ENCODE data around the gene CD247. TPM values are rescaled to one million over a fixed set of nuclear protein-coding genes. Genes with fewer than 3 reads are reported as not detected.
A peak's percentile ranks its signal among the peaks of the same experiment; 100 is the strongest.

CD247 gene
- total and polyA plus RNA-seq, 10 of the 15 experiments (the other 5 are each of a cell fraction or from before 2014, with no cell fraction given), result 0.10 to 0.77 (median 0.30) TPM

DNA sequence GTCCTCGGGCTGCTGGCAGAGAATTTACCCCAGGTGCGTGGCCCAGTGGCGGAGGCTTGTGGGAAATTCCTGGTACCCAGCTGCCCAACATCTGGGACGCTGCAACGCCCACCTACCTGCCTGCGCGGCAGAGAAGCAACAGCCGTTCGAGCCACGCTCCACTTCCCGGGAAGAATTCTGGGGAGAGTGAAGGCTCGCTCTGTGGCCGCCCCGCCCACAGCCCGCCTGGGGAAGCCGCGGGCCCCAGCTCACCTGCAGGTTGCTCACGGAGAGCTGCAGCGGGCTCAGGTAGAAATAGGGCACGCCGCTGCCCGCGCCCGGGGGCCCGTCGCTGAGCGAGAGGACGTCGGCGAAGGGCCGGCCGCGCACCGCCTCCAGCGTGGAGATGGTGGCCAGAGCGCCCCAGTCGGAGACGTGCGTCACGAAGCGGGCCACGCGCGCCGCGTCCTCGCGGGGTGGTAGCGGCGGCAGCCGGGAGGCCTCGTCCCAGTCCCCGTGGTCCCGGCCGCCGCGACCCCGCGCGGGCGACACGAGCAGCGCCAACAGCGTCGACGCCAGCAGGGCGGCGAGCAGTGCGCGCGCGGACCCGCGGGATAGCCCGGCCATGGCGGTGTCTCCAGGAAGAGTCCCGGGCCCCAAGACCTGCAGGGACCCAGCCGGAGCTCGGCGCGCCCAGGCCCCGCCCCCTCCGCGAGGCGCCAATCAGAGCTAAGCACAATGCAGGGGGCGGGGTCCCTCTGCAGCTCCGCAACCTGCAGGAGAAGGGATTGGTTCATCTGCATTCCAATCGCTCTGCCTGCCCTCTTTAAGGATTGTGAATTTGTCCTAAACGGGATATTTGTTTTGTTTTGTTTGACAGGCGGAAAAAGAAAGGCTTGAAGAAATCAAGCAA, 35.1 kb upstream of the CD247 start, which contains the start of gene CREG1:
CREG1 (minus strand) TSS at position 627 of the 892 bp plus-strand sequence.
- peak within 1 kb of the TSS; percentile 77 for H3K4me2 ChIP-seq (ENCODE audit: control insufficient read depth, insufficient read depth)
- H3K27ac ChIP-seq (ENCODE audit: control insufficient read depth, insufficient read depth), result peak within 1 kb of the TSS; percentile 51
- ChIA-PET RAD21 (ENCODE audit: unreplicated experiment) (interaction anchor here (0.7 to 6.9 kb wide), 22 partner anchors 10 to 487 kb away, joined by 3 to 70 read pairs (median 4); partner anchors contain the start of gene POU2F1), CTCF (interaction anchor here (0.6 to 10.9 kb wide), 20 partner anchors 11 to 494 kb away, joined by 3 to 262 read pairs (median 4); no protein-coding TSS in a partner anchor), SMC1A (ENCODE audit: uncharacterized antibody, unreplicated experiment) (interaction anchor here (0.7 to 6.7 kb wide), 13 partner anchors 9 to 377 kb away, joined by 3 to 83 read pairs (median 5); no protein-coding TSS in a partner anchor), POLR2A (interaction anchor here (0.5 to 2.1 kb wide), 11 partner anchors 8 to 442 kb away, joined by 3 to 8 read pairs (median 5); no protein-coding TSS in a partner anchor)
- peak within 1 kb of the TSS; percentile 61; the same call in 1 of the 2 replicates for H3K9ac ChIP-seq (ENCODE audit: control insufficient read depth, insufficient read depth, low read length)
- intact Hi-C loops (cut with micrococcal nuclease; ENCODE audit: unreplicated experiment) (loop anchor here (10.0 kb wide), 1 partner anchor 81 kb away; the partner anchor contains the start of gene RCSD1), in situ Hi-C loops (cut with MboI) (no loop called here)
- peak; percentile 97 for ATAC-seq
- no peaks in the 10 kb centered on the region for H3K9me3 ChIP-seq (replicated peaks; ENCODE audit: control insufficient read depth, insufficient read depth, low read length)
- no peak for DNase-seq (ENCODE audit: low read depth, low spot score)
- H3K27me3 ChIP-seq (replicated peaks in 1 of 2; ENCODE audit: control insufficient read depth in 2 of 2, insufficient read depth in 2 of 2, low read length in 1 of 2), result no peaks in the 10 kb centered on the region
- H3K4me3 ChIP-seq, result peak within 1 kb of the TSS; percentile 72
- peak within 1 kb of the TSS; percentile 91 for H2AFZ ChIP-seq (ENCODE audit: control insufficient read depth, low read depth, low read length)
- peaks cover 25% of the 10 kb centered on the region for H3K79me2 ChIP-seq (ENCODE audit: control insufficient read depth, insufficient read depth, low read length)
- peaks cover 9% of the 10 kb centered on the region for H3K4me1 ChIP-seq (ENCODE audit: control insufficient read depth, insufficient read depth, low read length)
- H4K20me1 ChIP-seq (ENCODE audit: control insufficient read depth, insufficient read depth), result no peaks in the 10 kb centered on the region
- H3K36me3 ChIP-seq (ENCODE audit: control insufficient read depth in 2 of 2, insufficient read depth in 2 of 2, low read length in 1 of 2), result no peaks in the 10 kb centered on the region
- peak; percentile 77 for FAIRE-seq
- WGBS (ENCODE audit: insufficient coverage, insufficient replicate concordance, low lambda C conversion rate, missing lambda C conversion rate), result under 1% methylated on average over 70 of the region's 90 CpGs
- no TSS peak for BruUV-seq (replicated peaks)
- TF ChIP-seq POLR2A (IDR thresholded peaks at IDR 0.05; ENCODE audit: low read depth, low read length) (peak; percentile 93), MXI1 (IDR thresholded peaks at IDR 0.05; ENCODE audit: low read depth, low read length) (peak; percentile 54; the same call in 1 of the 2 replicates), TCF12 (IDR thresholded peaks at IDR 0.05; ENCODE audit: low read depth, low read length) (0 out of 2 replicates have a peak, but pooled peaks have one; percentile 37), ZNF217 (IDR thresholded peaks at IDR 0.05) (peak; percentile 80), LARP7 (IDR thresholded peaks at IDR 0.05) (peak; percentile 99), TCF3 (IDR thresholded peaks at IDR 0.05; ENCODE audit: borderline replicate concordance, insufficient read depth, low read depth, low read length) (0 out of 2 replicates have a peak, but pooled peaks have one; percentile 27), RELA (IDR thresholded peaks at IDR 0.05; ENCODE audit: borderline replicate concordance, partially characterized antibody) (peak; percentile 59), POLR2AphosphoS2 (IDR thresholded peaks at IDR 0.05; ENCODE audit: low read depth, low read length) (peak; percentile 57; the same call in 1 of the 2 replicates), CREM (IDR thresholded peaks at IDR 0.05; ENCODE audit: low read depth) (peak; percentile 26; the same call in 1 of the 2 replicates), SMARCA5 (IDR thresholded peaks at IDR 0.05) (peak; percentile 87), SP1 (IDR thresholded peaks at IDR 0.05; ENCODE audit: low read depth, low read length) (peak; percentile 28), NR2C1 (IDR thresholded peaks at IDR 0.05) (peak; percentile 13; the same call in 1 of the 2 replicates)
- TF ChIP-seq, protein P1, sequence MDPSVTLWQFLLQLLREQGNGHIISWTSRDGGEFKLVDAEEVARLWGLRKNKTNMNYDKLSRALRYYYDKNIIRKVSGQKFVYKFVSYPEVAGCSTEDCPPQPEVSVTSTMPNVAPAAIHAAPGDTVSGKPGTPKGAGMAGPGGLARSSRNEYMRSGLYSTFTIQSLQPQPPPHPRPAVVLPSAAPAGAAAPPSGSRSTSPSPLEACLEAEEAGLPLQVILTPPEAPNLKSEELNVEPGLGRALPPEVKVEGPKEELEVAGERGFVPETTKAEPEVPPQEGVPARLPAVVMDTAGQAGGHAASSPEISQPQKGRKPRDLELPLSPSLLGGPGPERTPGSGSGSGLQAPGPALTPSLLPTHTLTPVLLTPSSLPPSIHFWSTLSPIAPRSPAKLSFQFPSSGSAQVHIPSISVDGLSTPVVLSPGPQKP (IDR thresholded peaks at IDR 0.05; ENCODE audit: low read depth, low read length), result no peak
- TF ChIP-seq, protein P2, sequence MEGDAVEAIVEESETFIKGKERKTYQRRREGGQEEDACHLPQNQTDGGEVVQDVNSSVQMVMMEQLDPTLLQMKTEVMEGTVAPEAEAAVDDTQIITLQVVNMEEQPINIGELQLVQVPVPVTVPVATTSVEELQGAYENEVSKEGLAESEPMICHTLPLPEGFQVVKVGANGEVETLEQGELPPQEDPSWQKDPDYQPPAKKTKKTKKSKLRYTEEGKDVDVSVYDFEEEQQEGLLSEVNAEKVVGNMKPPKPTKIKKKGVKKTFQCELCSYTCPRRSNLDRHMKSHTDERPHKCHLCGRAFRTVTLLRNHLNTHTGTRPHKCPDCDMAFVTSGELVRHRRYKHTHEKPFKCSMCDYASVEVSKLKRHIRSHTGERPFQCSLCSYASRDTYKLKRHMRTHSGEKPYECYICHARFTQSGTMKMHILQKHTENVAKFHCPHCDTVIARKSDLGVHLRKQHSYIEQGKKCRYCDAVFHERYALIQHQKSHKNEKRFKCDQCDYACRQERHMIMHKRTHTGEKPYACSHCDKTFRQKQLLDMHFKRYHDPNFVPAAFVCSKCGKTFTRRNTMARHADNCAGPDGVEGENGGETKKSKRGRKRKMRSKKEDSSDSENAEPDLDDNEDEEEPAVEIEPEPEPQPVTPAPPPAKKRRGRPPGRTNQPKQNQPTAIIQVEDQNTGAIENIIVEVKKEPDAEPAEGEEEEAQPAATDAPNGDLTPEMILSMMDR (IDR thresholded peaks at IDR 0.05 in 2 of 3, conservative IDR thresholded peaks at IDR 0.05 in 1 of 3; ENCODE audit: control insufficient read depth in 2 of 3, extremely low read depth in 1 of 3, insufficient read depth in 1 of 3, low read depth in 3 of 3, low read length in 3 of 3), result no peak
- TF ChIP-seq, protein P3, sequence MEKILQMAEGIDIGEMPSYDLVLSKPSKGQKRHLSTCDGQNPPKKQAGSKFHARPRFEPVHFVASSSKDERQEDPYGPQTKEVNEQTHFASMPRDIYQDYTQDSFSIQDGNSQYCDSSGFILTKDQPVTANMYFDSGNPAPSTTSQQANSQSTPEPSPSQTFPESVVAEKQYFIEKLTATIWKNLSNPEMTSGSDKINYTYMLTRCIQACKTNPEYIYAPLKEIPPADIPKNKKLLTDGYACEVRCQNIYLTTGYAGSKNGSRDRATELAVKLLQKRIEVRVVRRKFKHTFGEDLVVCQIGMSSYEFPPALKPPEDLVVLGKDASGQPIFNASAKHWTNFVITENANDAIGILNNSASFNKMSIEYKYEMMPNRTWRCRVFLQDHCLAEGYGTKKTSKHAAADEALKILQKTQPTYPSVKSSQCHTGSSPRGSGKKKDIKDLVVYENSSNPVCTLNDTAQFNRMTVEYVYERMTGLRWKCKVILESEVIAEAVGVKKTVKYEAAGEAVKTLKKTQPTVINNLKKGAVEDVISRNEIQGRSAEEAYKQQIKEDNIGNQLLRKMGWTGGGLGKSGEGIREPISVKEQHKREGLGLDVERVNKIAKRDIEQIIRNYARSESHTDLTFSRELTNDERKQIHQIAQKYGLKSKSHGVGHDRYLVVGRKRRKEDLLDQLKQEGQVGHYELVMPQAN (conservative IDR thresholded peaks at IDR 0.05), result peak; percentile 81
